H1 (cell line): ENCODE measurements around the gene BLTP2. TPM values are rescaled to one million over a fixed set of nuclear protein-coding genes. Genes with fewer than 3 reads are reported as not detected.

Source experiments
- CTCF ChIA-PET: fragments of 300-600 bp; sonication (Branson Sonifier 250); formaldehyde crosslinking; loops from one replicate; lab custom pipeline; 2021; ENCODE audit not compliant: partially characterized antibody; lab: Charles Lee
- POLR2A ChIA-PET: fragments of 300-600 bp; sonication (Branson Sonifier 250); formaldehyde crosslinking; loops from one replicate; lab custom pipeline; 2021; ENCODE audit warnings: inconsistent platforms; ENCODE audit not compliant: partially characterized antibody; lab: Charles Lee
- DNase-seq, 2 experiments: peaks; one replicate each; pipeline versions ENCODE4 v3.0.0 to v3.0.0-alpha.2; 2010 to 2022; ENCODE audit warnings: low spot score in 2 of 2, low read depth in 1 of 2, mixed read lengths in 1 of 2
- FAIRE-seq: peaks from 2 replicates; lab custom pipeline; 2011; peaks lifted over from hg19 to GRCh38; lab: Jason Lieb, UNC
- H2AFZ ChIP-seq: 2 replicates; pipeline ENCODE4 v1.8.1; 2012; ENCODE audit warnings: low read length, inconsistent platforms
- H2AK5ac ChIP-seq: 2 replicates; pipeline ENCODE4 v1.6.1; 2013; ENCODE audit warnings: low read depth, low read length
- H2BK120ac ChIP-seq: replicated peaks from 2 replicates; pipeline ENCODE3; 2013; ENCODE audit warnings: low read depth, low read length, inconsistent platforms
- H2BK12ac ChIP-seq: 2 replicates; pipeline ENCODE4 v1.6.1; 2013; ENCODE audit warnings: low read depth, low read length
- H2BK15ac ChIP-seq: 2 replicates; pipeline ENCODE4 v1.6.1; 2013; ENCODE audit warnings: low read length
- H2BK20ac ChIP-seq: 2 replicates; pipeline ENCODE4 v1.6.1; 2013; ENCODE audit warnings: low read length
- H2BK5ac ChIP-seq: 2 replicates; pipeline ENCODE4 v1.6.1; 2013; ENCODE audit warnings: low read depth, low read length
- H3K14ac ChIP-seq: 2 replicates; pipeline ENCODE4 v1.6.1; 2013; ENCODE audit warnings: inconsistent platforms; ENCODE audit not compliant: insufficient read length
- H3K18ac ChIP-seq: 2 replicates; pipeline ENCODE4 v1.6.1; 2013; ENCODE audit warnings: low read length; ENCODE audit errors: extremely low read depth
- H3K23ac ChIP-seq: 2 replicates; pipeline ENCODE4 v1.6.1; 2013; ENCODE audit warnings: inconsistent platforms; ENCODE audit not compliant: insufficient read length
- H3K23me2 ChIP-seq: 2 replicates; pipeline ENCODE4 v1.6.1; 2013; ENCODE audit warnings: low read depth, low read length
- H3K27ac ChIP-seq: 2 replicates; pipeline ENCODE4 v1.6.1; 2011; ENCODE audit warnings: low read depth, low read length, inconsistent platforms
- H3K27me3 ChIP-seq, 4 experiments: replicated peaks in 1 of 4; 1 replicate in 1 of 4; 2 replicates in 3 of 4; pipeline versions ENCODE4 v1.6.1 to v1.8.1; 2011 to 2013; ENCODE audit warnings: low read length in 3 of 4, mild to moderate bottlenecking in 3 of 4, inconsistent platforms in 2 of 4, mixed read lengths in 2 of 4, moderate library complexity in 1 of 4; ENCODE audit not compliant: control insufficient read depth in 3 of 4, insufficient read depth in 3 of 4; ENCODE audit errors: extremely low read depth in 1 of 4
- H3K36me3 ChIP-seq, 4 experiments: 2 replicates each; pipeline versions ENCODE4 v1.6.1 to v1.8.1; 2011 to 2013; ENCODE audit warnings: mild to moderate bottlenecking in 4 of 4, low read length in 3 of 4, moderate library complexity in 2 of 4, control low read depth in 1 of 4, inconsistent platforms in 1 of 4; ENCODE audit not compliant: insufficient read depth in 4 of 4, control insufficient read depth in 2 of 4
- H3K4ac ChIP-seq: replicated peaks from 2 replicates; pipeline ENCODE3; 2013; ENCODE audit warnings: low read length, low read depth, mixed read lengths, inconsistent platforms; ENCODE audit not compliant: insufficient read length
- H3K4me1 ChIP-seq, 4 experiments: replicated peaks in 1 of 4; 1 replicate in 1 of 4; 2 replicates in 3 of 4; pipeline versions ENCODE4 v1.6.1 to v1.8.1; 2011 to 2013; ENCODE audit warnings: low read length in 3 of 4, inconsistent platforms in 2 of 4, mixed read lengths in 1 of 4; ENCODE audit not compliant: insufficient read depth in 4 of 4, control insufficient read depth in 3 of 4
- H3K4me2 ChIP-seq, 2 experiments: 2 replicates each; pipeline versions ENCODE4 v1.6.1 to v1.8.1; 2011 to 2013; ENCODE audit warnings: low read depth in 2 of 2, low read length in 2 of 2, control low read depth in 1 of 2, inconsistent platforms in 1 of 2, mild to moderate bottlenecking in 1 of 2; ENCODE audit not compliant: insufficient read depth in 1 of 2
- H3K4me3 ChIP-seq, 4 experiments: fragments of 200-600, 300-600 bp in 1 of 4; sonication (generic), shearing (Covaris generic), sonication (Bioruptor Twin) in 1 of 4; 2 replicates each; pipeline versions ENCODE4 v1.5.1 to v1.8.1; 2011 to 2016; ENCODE audit warnings: low read length in 4 of 4, low read depth in 3 of 4, control low read depth in 2 of 4, inconsistent platforms in 2 of 4, mild to moderate bottlenecking in 2 of 4, mixed read lengths in 1 of 4, moderate library complexity in 1 of 4; ENCODE audit not compliant: insufficient read depth in 2 of 4; ENCODE audit errors: extremely low read depth in 1 of 4
- H3K56ac ChIP-seq: replicated peaks from 2 replicates; pipeline ENCODE3; 2013; ENCODE audit warnings: low read depth, mild to moderate bottlenecking, mixed read lengths, low read length, inconsistent platforms; ENCODE audit not compliant: insufficient read length
- H3K79me1 ChIP-seq: 2 replicates; pipeline ENCODE4 v1.6.1; 2013; ENCODE audit warnings: low read depth, low read length, control low read depth
- H3K79me2 ChIP-seq, 2 experiments: 2 replicates each; pipeline versions ENCODE4 v1.6.1 to v1.8.1; 2012 to 2013; ENCODE audit warnings: low read length in 2 of 2, mild to moderate bottlenecking in 2 of 2, inconsistent platforms in 1 of 2; ENCODE audit not compliant: insufficient read depth in 2 of 2, control insufficient read depth in 1 of 2
- H3K9ac ChIP-seq, 4 experiments: replicated peaks in 1 of 4; 1 replicate in 1 of 4; 2 replicates in 3 of 4; pipeline versions ENCODE4 v1.6.1 to v1.8.1; 2011 to 2013; ENCODE audit warnings: low read depth in 3 of 4, low read length in 3 of 4, control low read depth in 2 of 4, mild to moderate bottlenecking in 2 of 4, moderate library complexity in 2 of 4, inconsistent platforms in 1 of 4; ENCODE audit errors: extremely low read depth in 1 of 4
- H3K9me3 ChIP-seq, 2 experiments: 2 replicates each; pipeline versions ENCODE4 v1.6.1 to v1.8.1; 2012 to 2013; ENCODE audit warnings: mild to moderate bottlenecking in 2 of 2, moderate library complexity in 2 of 2, control low read depth in 1 of 2, inconsistent platforms in 1 of 2, low read depth in 1 of 2, low read length in 1 of 2, mixed read lengths in 1 of 2; ENCODE audit not compliant: insufficient read depth in 2 of 2
- H4K20me1 ChIP-seq, 2 experiments: replicated peaks in 1 of 2; 2 replicates each; pipeline versions ENCODE3 to v1.8.1; 2011 to 2013; ENCODE audit warnings: inconsistent platforms in 2 of 2, low read length in 2 of 2, mild to moderate bottlenecking in 1 of 2; ENCODE audit not compliant: insufficient read depth in 2 of 2, control insufficient read depth in 1 of 2
- H4K5ac ChIP-seq: 2 replicates; pipeline ENCODE4 v1.6.1; 2013; ENCODE audit warnings: low read length, low read depth, mixed read lengths, inconsistent platforms; ENCODE audit not compliant: insufficient read length
- H4K8ac ChIP-seq: 2 replicates; pipeline ENCODE4 v1.8.0; 2013; ENCODE audit warnings: mild to moderate bottlenecking, moderate library complexity, low read length, inconsistent platforms; ENCODE audit not compliant: insufficient read depth; ENCODE audit errors: extremely low read depth
- H4K91ac ChIP-seq: replicated peaks from 2 replicates; pipeline ENCODE3; 2013; ENCODE audit warnings: low read length, mixed read lengths, inconsistent platforms; ENCODE audit not compliant: insufficient read length
- ASH2L ChIP-seq: fragments of 200-600, 300-600 bp; sonication (generic); IDR thresholded peaks from one replicate; pipeline ENCODE4 v1.7.1; 2017; ENCODE audit warnings: low read length
- CHD1 ChIP-seq: IDR thresholded peaks from 2 replicates; pipeline ENCODE4 v1.6.1; 2012; ENCODE audit warnings: low read depth, low read length, improper control_type of control experiment
- JUND ChIP-seq: IDR thresholded peaks from 2 replicates; pipeline ENCODE4 v1.6.1; 2011; ENCODE audit warnings: mild to moderate bottlenecking, improper control_type of control experiment, low read length
- NRF1 ChIP-seq: IDR thresholded peaks from 2 replicates; pipeline ENCODE4 v1.6.1; 2011; ENCODE audit warnings: mild to moderate bottlenecking, low read depth, low read length, improper control_type of control experiment
- POU5F1 ChIP-seq: IDR thresholded peaks from 2 replicates; pipeline ENCODE4 v1.6.1; 2011; ENCODE audit warnings: low read depth, mild to moderate bottlenecking, low read length, moderate library complexity
- TAF1 ChIP-seq: IDR thresholded peaks from 2 replicates; pipeline ENCODE4 v1.6.1; 2011; ENCODE audit warnings: mild to moderate bottlenecking, low read depth, low read length
- TEAD4 ChIP-seq: IDR thresholded peaks from 2 replicates; pipeline ENCODE4 v1.6.1; 2012; ENCODE audit warnings: low read depth, low read length, inconsistent platforms, mixed read lengths
- WGBS, 2 experiments: shearing (Covaris generic) in 1 of 2; methylation state at CpG; one replicate each; pipeline versions ENCODE4 v1.1.6 to v1.1.7; 2013 to 2015; ENCODE audit warnings: low lambda C conversion rate in 2 of 2, mixed read lengths in 2 of 2, inconsistent platforms in 1 of 2, low coverage in 1 of 2, missing lambda C conversion rate in 1 of 2; ENCODE audit not compliant: insufficient replicate concordance in 2 of 2, insufficient coverage in 1 of 2, insufficient read length in 1 of 2; ENCODE audit errors: extremely low coverage in 1 of 2, missing lambda C conversion rate in 1 of 2; 5-methylcytosine and 5-hydroxymethylcytosine counted together
- polyA plus RNA-seq, 7 experiments: library from polyadenylated mRNA; depleted of rRNA in 3 of 7; stranded (reverse) in 5 of 7; unstranded in 2 of 7; fragments of >200 nt in 5 of 7; fragments of 200-250 nt in 2 of 7; gene quantifications; 1 replicate in 5 of 7; 2 replicates in 1 of 7; 4 replicates in 1 of 7; pipeline versions ENCODE4 v1.2.1 to v1.2.3, GENCODE V29; 2011 to 2013; ENCODE audit warnings: missing spikeins in 2 of 7, mixed read lengths in 2 of 7
- total RNA-seq: library from RNA; stranded (reverse); fragmentation: NEBNext Ultra II Directional; extraction: Animal tissue kit (Norgen Biotek cat#: 25700); gene quantifications from 2 replicates; pipeline ENCODE4 v1.2.1, GENCODE V29; 2021
- TF ChIP-seq, protein P1 (sequence below): IDR thresholded peaks from 2 replicates; pipeline ENCODE4 v1.6.1; 2011; ENCODE audit warnings: low read length, improper control_type of control experiment
- TF ChIP-seq, protein P2 (sequence below), 3 experiments: IDR thresholded peaks; 1 replicate in 2 of 3; 2 replicates in 1 of 3; pipeline versions ENCODE4 v1.5.1 to v1.6.1; 2011; ENCODE audit warnings: low read length in 3 of 3, mild to moderate bottlenecking in 3 of 3, inconsistent platforms in 2 of 3, low read depth in 1 of 3, moderate library complexity in 1 of 3; ENCODE audit not compliant: insufficient read depth in 1 of 3; ENCODE audit errors: control extremely low read depth in 1 of 3
- TF ChIP-seq, protein P3 (sequence below): IDR thresholded peaks from 2 replicates; pipeline ENCODE4 v1.6.1; 2012; ENCODE audit warnings: inconsistent platforms

The BLTP2 gene
- total and polyA plus RNA-seq, 2 of the 8 experiments (the other 6 are each of a cell fraction or from before 2014, with no cell fraction given) = 80.9 to 140 TPM

DNA sequence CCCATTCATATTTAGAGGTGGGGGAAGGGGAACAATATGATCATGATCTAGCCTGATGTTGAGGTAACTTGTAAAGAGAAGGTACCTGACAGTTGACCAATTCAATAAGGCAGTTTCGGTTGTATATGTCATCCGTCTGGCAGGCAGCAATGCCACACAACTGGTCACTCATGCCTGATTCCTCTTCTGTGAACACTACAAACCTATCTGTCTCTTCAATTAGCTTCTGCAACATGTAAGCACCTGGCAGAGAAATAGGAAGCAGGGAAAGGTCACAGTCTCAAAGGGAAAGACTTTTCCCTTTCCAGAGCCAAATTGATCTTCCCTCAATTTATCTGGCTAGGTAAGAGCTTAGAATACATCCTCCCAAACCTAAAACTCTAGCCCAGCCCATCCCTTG is 20.8 kb downstream of the BLTP2 start:
- no peak for DNase-seq
- H3K4me3 ChIP-seq = no peak overlapping the region
- no peak overlapping the region for H4K91ac ChIP-seq
- no peak overlapping the region for H3K56ac ChIP-seq
- H3K4ac ChIP-seq = no peak overlapping the region
- no peak overlapping the region for H3K4me2 ChIP-seq
- WGBS, 2 experiments = 95% methylated on average over 2 of the region's 2 CpGs; no CpG with 5 or more reads in 1 of the 2 experiments
- peaks cover 2 to 9% of the 10 kb centered on the region in 2 experiments for H4K20me1 ChIP-seq
- H2BK15ac ChIP-seq = no peak overlapping the region
- peaks cover 2% of the 10 kb centered on the region; the same call in 1 of the 2 replicates for H3K79me1 ChIP-seq
- H3K79me2 ChIP-seq = no peaks in the 10 kb centered on the region
- H2BK5ac ChIP-seq = no peak overlapping the region
- H3K27ac ChIP-seq = no peak overlapping the region
- H2AK5ac ChIP-seq = no peak overlapping the region
- no peak overlapping the region for H4K5ac ChIP-seq
- ChIA-PET CTCF (interaction anchor here (1.4 to 3.6 kb wide), 3 partner anchors 8 to 12 kb away, joined by 3 to 21 read pairs (median 4); partner anchors contain the start of gene RSKR), POLR2A (interaction anchor here (1.1 to 14.8 kb wide), 8 partner anchors 8 to 82 kb away, joined by 3 to 163 read pairs (median 4); partner anchors contain the start of genes SDF2, SPAG5 and SUPT6H)
- no peak overlapping the region for H3K14ac ChIP-seq
- no peaks in the 10 kb centered on the region for H3K27me3 ChIP-seq
- no peak overlapping the region for H2AFZ ChIP-seq
- no peaks in the 10 kb centered on the region for H3K9me3 ChIP-seq
- no peak overlapping the region for H2BK120ac ChIP-seq
- H3K36me3 ChIP-seq = peaks cover 46 to 80% (median 59%) of the 10 kb centered on the region in 4 experiments
- no peak overlapping the region for H2BK12ac ChIP-seq
- H3K23ac ChIP-seq = no peak overlapping the region
- no peak overlapping the region for H3K9ac ChIP-seq
- H3K18ac ChIP-seq = no peak overlapping the region
- no peak for FAIRE-seq
- H3K23me2 ChIP-seq = peaks cover 2% of the 10 kb centered on the region; the same call in 1 of the 2 replicates
- no peak overlapping the region for H4K8ac ChIP-seq
- no peak for TF ChIP-seq POU5F1
- TF ChIP-seq, protein P1, sequence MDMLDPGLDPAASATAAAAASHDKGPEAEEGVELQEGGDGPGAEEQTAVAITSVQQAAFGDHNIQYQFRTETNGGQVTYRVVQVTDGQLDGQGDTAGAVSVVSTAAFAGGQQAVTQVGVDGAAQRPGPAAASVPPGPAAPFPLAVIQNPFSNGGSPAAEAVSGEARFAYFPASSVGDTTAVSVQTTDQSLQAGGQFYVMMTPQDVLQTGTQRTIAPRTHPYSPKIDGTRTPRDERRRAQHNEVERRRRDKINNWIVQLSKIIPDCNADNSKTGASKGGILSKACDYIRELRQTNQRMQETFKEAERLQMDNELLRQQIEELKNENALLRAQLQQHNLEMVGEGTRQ = no peak
- no peak for TF ChIP-seq NRF1
- TF ChIP-seq TEAD4 = no peak
- no peak for TF ChIP-seq CHD1
- TF ChIP-seq, protein P2, sequence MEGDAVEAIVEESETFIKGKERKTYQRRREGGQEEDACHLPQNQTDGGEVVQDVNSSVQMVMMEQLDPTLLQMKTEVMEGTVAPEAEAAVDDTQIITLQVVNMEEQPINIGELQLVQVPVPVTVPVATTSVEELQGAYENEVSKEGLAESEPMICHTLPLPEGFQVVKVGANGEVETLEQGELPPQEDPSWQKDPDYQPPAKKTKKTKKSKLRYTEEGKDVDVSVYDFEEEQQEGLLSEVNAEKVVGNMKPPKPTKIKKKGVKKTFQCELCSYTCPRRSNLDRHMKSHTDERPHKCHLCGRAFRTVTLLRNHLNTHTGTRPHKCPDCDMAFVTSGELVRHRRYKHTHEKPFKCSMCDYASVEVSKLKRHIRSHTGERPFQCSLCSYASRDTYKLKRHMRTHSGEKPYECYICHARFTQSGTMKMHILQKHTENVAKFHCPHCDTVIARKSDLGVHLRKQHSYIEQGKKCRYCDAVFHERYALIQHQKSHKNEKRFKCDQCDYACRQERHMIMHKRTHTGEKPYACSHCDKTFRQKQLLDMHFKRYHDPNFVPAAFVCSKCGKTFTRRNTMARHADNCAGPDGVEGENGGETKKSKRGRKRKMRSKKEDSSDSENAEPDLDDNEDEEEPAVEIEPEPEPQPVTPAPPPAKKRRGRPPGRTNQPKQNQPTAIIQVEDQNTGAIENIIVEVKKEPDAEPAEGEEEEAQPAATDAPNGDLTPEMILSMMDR (IDR thresholded peaks at IDR 0.05; ENCODE audit: control extremely low read depth in 1 of 3, insufficient read depth in 1 of 3, low read depth in 1 of 3, low read length in 3 of 3) = no peak
- TF ChIP-seq, protein P3, sequence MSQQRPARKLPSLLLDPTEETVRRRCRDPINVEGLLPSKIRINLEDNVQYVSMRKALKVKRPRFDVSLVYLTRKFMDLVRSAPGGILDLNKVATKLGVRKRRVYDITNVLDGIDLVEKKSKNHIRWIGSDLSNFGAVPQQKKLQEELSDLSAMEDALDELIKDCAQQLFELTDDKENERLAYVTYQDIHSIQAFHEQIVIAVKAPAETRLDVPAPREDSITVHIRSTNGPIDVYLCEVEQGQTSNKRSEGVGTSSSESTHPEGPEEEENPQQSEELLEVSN = no peak
- no peak for TF ChIP-seq JUND
- no peak for TF ChIP-seq TAF1
- TF ChIP-seq ASH2L = no peak
- no peaks in the 10 kb centered on the region for H3K4me1 ChIP-seq
- no peak overlapping the region for H2BK20ac ChIP-seq
